Fibroblast of skin of left quadriceps (primary cell): ENCODE results near the gene STAC.

Experiments
- DNase-seq, 2 experiments: peaks; one replicate each; pipeline ENCODE4 v3.0.0-alpha.2; 2013; ENCODE audit warnings: low read depth in 2 of 2

STAC gene

GRCh38 chr3:36380221-36381031, at the start of gene STAC:
Gene STAC, plus strand, starts transcription at chr3:36380504. Its CDS starts 140 bp downstream, at chr3:36380644.
- no peak for DNase-seq

- DNase-seq, result no peak
These were observed 48.2 kb upstream of the STAC start for GRCh38 chr3:36332139-36332538.

- no peak for DNase-seq
These were observed 18.1 kb upstream of the STAC start for GRCh38 chr3:36362216-36362615.

- DNase-seq, result no peak
These were observed 17.3 kb upstream of the STAC start for GRCh38 chr3:36362973-36363372.

- no peak for DNase-seq
These were observed 16.0 kb upstream of the STAC start for GRCh38 chr3:36364260-36364659.

GRCh38 chr3:36365829-36366228, 14.5 kb upstream of the STAC start:
- DNase-seq, result no peak

- DNase-seq, result no peak
These were observed 14.0 kb upstream of the STAC start for GRCh38 chr3:36366308-36366707.

GRCh38 chr3:36367912-36368573, 12.3 kb upstream of the STAC start:
- no peak for DNase-seq

GRCh38 chr3:36372534-36372935, 7.8 kb upstream of the STAC start:
- DNase-seq, result no peak

- DNase-seq, result peak; percentile 53 to 60
These were observed 7.2 kb upstream of the STAC start for GRCh38 chr3:36373084-36373483.

GRCh38 chr3:36373666-36374065, 6.6 kb upstream of the STAC start:
- DNase-seq, result no peak

GRCh38 chr3:36379872-36380220, 458 bp upstream of the STAC start:
- no peak for DNase-seq

- no peak for DNase-seq
These were observed 1.1 kb downstream of the STAC start for GRCh38 chr3:36381311-36381956.

- no peak for DNase-seq
These were observed 13.3 kb downstream of the STAC start for GRCh38 chr3:36393563-36393962.

- peak; percentile 26 to 44 for DNase-seq
These were observed 13.9 kb downstream of the STAC start for GRCh38 chr3:36394176-36394575.

GRCh38 chr3:36397841-36398240, 17.5 kb downstream of the STAC start:
- DNase-seq, result peak; percentile 61 to 68

GRCh38 chr3:36399933-36400332, 19.6 kb downstream of the STAC start:
- DNase-seq, result no peak

GRCh38 chr3:36401056-36401455, 20.8 kb downstream of the STAC start:
- DNase-seq, result no peak

GRCh38 chr3:36403661-36404060, 23.4 kb downstream of the STAC start:
- DNase-seq, result no peak

GRCh38 chr3:36405190-36405589, 24.9 kb downstream of the STAC start:
- DNase-seq, result no peak

- DNase-seq, result no peak
These were observed 27.8 kb downstream of the STAC start for GRCh38 chr3:36408146-36408545.

GRCh38 chr3:36409862-36410261, 29.6 kb downstream of the STAC start:
- DNase-seq, result no peak

- no peak for DNase-seq
These were observed 31.3 kb downstream of the STAC start for GRCh38 chr3:36411587-36411986.
